ENCODE measurements around the gene TNXB.
"Not testable (repeated sequence)": the region's sequence is repeated elsewhere in the genome, so short reads cannot be mapped to it uniquely, and the experiment has no call there.

Gene TNXB

DNA sequence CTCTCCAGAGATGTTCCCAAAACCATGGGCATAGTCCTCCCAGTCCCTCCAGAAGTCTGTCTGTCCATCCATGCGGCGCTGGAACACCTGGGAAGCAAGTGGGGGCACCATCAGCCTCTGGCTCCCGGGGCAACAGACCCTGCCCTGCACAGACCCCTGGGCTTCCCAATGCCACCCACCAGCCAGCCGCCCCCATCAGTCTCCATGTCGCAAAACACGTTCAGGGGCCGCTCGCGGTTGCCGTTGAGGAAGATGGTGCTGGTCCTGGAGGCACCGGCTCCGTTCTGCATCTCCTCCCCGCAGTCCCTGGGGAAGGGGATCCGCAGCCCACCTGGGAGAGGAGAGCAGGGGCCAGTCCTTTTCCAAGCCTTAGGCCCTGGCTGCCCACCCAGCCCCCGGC is 66.9 kb downstream of the TNXB start:
- not testable (repeated sequence) for H3K79me1 ChIP-seq (ENCODE audit: low read depth, low read length); H3K4me3 ChIP-seq (ENCODE audit: low read length in 2 of 2); H2AK5ac ChIP-seq (ENCODE audit: low read depth, low read length); H2BK12ac ChIP-seq (ENCODE audit: low read length); H3K36me3 ChIP-seq (replicated peaks in 1 of 2; ENCODE audit: control insufficient read depth in 2 of 2, insufficient read depth in 2 of 2, low read length in 2 of 2); H2BK15ac ChIP-seq (ENCODE audit: low read length); H2BK5ac ChIP-seq (ENCODE audit: low read length); H3K14ac ChIP-seq (ENCODE audit: low read length); H2AFZ ChIP-seq (ENCODE audit: low read length); H3K4me2 ChIP-seq (ENCODE audit: insufficient read depth, low read length, poor library complexity, severe bottlenecking); H3K9me3 ChIP-seq (replicated peaks in 1 of 2; ENCODE audit: control insufficient read depth in 2 of 2, insufficient read depth in 1 of 2, low read depth in 1 of 2, low read length in 2 of 2); H3K4ac ChIP-seq (ENCODE audit: low read length); H3K9ac ChIP-seq (ENCODE audit: low read depth, low read length, poor library complexity); DNase-seq (ENCODE audit: low spot score); H3K18ac ChIP-seq (ENCODE audit: low read length); H4K91ac ChIP-seq (ENCODE audit: low read depth, low read length, poor library complexity); H3K27ac ChIP-seq (replicated peaks; ENCODE audit: low read length); H2BK120ac ChIP-seq (ENCODE audit: low read depth, low read length); H3K23ac ChIP-seq (ENCODE audit: low read depth, low read length, poor library complexity); H3K27me3 ChIP-seq (ENCODE audit: control insufficient read depth in 3 of 3, insufficient read depth in 3 of 3, low read depth in 1 of 3, low read length in 3 of 3); H4K8ac ChIP-seq (ENCODE audit: low read depth, low read length)
- no CpG with 5 or more reads among the region's 15 CpGs for WGBS, 2 donors (ENCODE audit: extremely low coverage in 2 of 2, insufficient read length in 2 of 2, insufficient replicate concordance in 1 of 2)
- peaks cover 14% of the 10 kb centered on the region in 2 donors for H3K4me1 ChIP-seq (ENCODE audit: control insufficient read depth in 2 of 2, insufficient read depth in 1 of 2, low read depth in 1 of 2, low read length in 2 of 2)

DNA sequence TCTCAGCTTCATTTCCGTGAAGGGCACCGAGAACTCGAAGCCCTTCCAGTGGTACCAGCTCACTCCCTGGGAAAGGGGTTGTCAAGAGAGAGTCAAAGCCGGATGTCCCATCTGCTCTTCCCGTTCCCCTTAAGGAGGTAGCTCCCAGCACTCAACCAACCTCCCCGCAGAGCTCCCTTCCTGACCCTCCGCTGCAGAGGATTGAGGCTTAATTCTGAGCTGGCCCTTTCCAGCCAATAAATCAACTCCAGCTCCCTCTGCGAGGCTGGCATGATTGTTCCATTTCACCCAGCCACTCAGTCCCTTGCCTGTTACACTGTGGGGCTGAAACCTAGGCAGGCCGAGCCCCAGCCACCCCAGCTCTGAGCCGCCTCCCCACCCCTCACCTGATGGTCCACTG is 67.8 kb downstream of the TNXB start:
- no CpG with 5 or more reads among the region's 10 CpGs for WGBS, 2 donors (ENCODE audit: extremely low coverage in 2 of 2, insufficient read length in 2 of 2, insufficient replicate concordance in 1 of 2)
- DNase-seq (ENCODE audit: low spot score); H2AK5ac ChIP-seq (ENCODE audit: low read depth, low read length): not testable (repeated sequence)

DNA sequence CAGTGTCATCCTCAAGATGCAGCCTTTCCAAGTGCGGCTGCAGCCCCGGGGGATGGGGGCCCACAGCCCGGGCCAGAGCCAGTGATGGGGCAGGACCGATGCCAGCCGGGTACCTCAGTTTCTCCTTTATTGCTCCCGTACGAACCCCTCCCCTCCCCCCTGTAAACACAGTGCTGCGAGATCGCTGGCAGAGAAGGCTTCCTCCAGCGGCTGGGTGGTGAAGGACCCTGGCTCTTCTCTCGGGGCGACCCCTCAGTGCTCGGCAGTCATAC is 68.2 kb downstream of the TNXB start:
- H3K27me3 ChIP-seq (ENCODE audit: control insufficient read depth in 3 of 3, insufficient read depth in 3 of 3, low read depth in 1 of 3, low read length in 3 of 3); H2BK15ac ChIP-seq (ENCODE audit: low read length); H4K8ac ChIP-seq (ENCODE audit: low read depth, low read length); H3K9me3 ChIP-seq (replicated peaks in 1 of 2; ENCODE audit: control insufficient read depth in 2 of 2, insufficient read depth in 1 of 2, low read depth in 1 of 2, low read length in 2 of 2); H3K4me3 ChIP-seq (ENCODE audit: low read length in 2 of 2); H2AK5ac ChIP-seq (ENCODE audit: low read depth, low read length); H2BK5ac ChIP-seq (ENCODE audit: low read length); H2BK120ac ChIP-seq (ENCODE audit: low read depth, low read length); H2BK12ac ChIP-seq (ENCODE audit: low read length); H3K79me1 ChIP-seq (ENCODE audit: low read depth, low read length); H3K4ac ChIP-seq (ENCODE audit: low read length); H3K27ac ChIP-seq (replicated peaks; ENCODE audit: low read length); H3K36me3 ChIP-seq (replicated peaks in 1 of 2; ENCODE audit: control insufficient read depth in 2 of 2, insufficient read depth in 2 of 2, low read length in 2 of 2); H3K23ac ChIP-seq (ENCODE audit: low read depth, low read length, poor library complexity); H3K4me2 ChIP-seq (ENCODE audit: insufficient read depth, low read length, poor library complexity, severe bottlenecking); H3K4me1 ChIP-seq (ENCODE audit: control insufficient read depth in 2 of 2, insufficient read depth in 1 of 2, low read depth in 1 of 2, low read length in 2 of 2); H3K18ac ChIP-seq (ENCODE audit: low read length); H2AFZ ChIP-seq (ENCODE audit: low read length); H3K9ac ChIP-seq (ENCODE audit: low read depth, low read length, poor library complexity); H3K14ac ChIP-seq (ENCODE audit: low read length); H4K91ac ChIP-seq (ENCODE audit: low read depth, low read length, poor library complexity); DNase-seq (ENCODE audit: low spot score): not testable (repeated sequence)
- WGBS, 2 donors (ENCODE audit: extremely low coverage in 2 of 2, insufficient read length in 2 of 2, insufficient replicate concordance in 1 of 2) = no CpG with 5 or more reads among the region's 13 CpGs

More for the DNA sequence above, 67.8 kb downstream of the TNXB start:
- not testable (repeated sequence) for H2BK12ac ChIP-seq (ENCODE audit: low read length); H3K18ac ChIP-seq (ENCODE audit: low read length); H2BK15ac ChIP-seq (ENCODE audit: low read length); H2BK5ac ChIP-seq (ENCODE audit: low read length); H3K9me3 ChIP-seq (replicated peaks in 1 of 2; ENCODE audit: control insufficient read depth in 2 of 2, insufficient read depth in 1 of 2, low read depth in 1 of 2, low read length in 2 of 2); H3K4me3 ChIP-seq (ENCODE audit: low read length in 2 of 2); H3K14ac ChIP-seq (ENCODE audit: low read length); H3K36me3 ChIP-seq (replicated peaks in 1 of 2; ENCODE audit: control insufficient read depth in 2 of 2, insufficient read depth in 2 of 2, low read length in 2 of 2); H2BK120ac ChIP-seq (ENCODE audit: low read depth, low read length); H3K23ac ChIP-seq (ENCODE audit: low read depth, low read length, poor library complexity); H3K27me3 ChIP-seq (ENCODE audit: control insufficient read depth in 3 of 3, insufficient read depth in 3 of 3, low read depth in 1 of 3, low read length in 3 of 3); H4K91ac ChIP-seq (ENCODE audit: low read depth, low read length, poor library complexity); H3K4ac ChIP-seq (ENCODE audit: low read length); H4K8ac ChIP-seq (ENCODE audit: low read depth, low read length); H2AFZ ChIP-seq (ENCODE audit: low read length); H3K79me1 ChIP-seq (ENCODE audit: low read depth, low read length); H3K9ac ChIP-seq (ENCODE audit: low read depth, low read length, poor library complexity); H3K4me2 ChIP-seq (ENCODE audit: insufficient read depth, low read length, poor library complexity, severe bottlenecking); H3K4me1 ChIP-seq (ENCODE audit: control insufficient read depth in 2 of 2, insufficient read depth in 1 of 2, low read depth in 1 of 2, low read length in 2 of 2); H3K27ac ChIP-seq (replicated peaks; ENCODE audit: low read length)

DNA sequence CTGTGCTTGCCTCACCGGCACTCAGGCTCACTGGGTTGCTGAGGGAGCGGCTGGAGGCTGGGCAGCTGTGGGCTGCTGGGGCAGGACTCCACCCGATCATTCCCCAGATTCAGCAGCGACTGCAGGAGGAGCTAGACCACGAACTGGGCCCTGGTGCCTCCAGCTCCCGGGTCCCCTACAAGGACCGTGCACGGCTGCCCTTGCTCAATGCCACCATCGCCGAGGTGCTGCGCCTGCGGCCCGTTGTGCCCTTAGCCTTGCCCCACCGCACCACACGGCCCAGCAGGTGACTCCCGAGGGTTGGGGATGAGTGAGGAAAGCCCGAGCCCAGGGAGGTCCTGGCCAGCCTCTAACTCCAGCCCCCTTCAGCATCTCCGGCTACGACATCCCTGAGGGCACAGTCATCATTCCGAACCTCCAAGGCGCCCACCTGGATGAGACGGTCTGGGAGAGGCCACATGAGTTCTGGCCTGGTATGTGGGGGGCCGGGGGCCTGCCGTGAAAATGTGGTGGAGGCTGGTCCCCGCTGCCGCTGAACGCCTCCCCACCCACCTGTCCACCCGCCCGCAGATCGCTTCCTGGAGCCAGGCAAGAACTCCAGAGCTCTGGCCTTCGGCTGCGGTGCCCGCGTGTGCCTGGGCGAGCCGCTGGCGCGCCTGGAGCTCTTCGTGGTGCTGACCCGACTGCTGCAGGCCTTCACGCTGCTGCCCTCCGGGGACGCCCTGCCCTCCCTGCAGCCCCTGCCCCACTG is 68.7 kb downstream of the TNXB start:
- H3K9ac ChIP-seq (ENCODE audit: low read depth, low read length, poor library complexity); H3K18ac ChIP-seq (ENCODE audit: low read length); H3K79me1 ChIP-seq (ENCODE audit: low read depth, low read length); H2AK5ac ChIP-seq (ENCODE audit: low read depth, low read length); H2BK12ac ChIP-seq (ENCODE audit: low read length); H4K91ac ChIP-seq (ENCODE audit: low read depth, low read length, poor library complexity); H3K14ac ChIP-seq (ENCODE audit: low read length); H3K27ac ChIP-seq (replicated peaks; ENCODE audit: low read length); H3K4me3 ChIP-seq (ENCODE audit: low read length in 2 of 2); H4K8ac ChIP-seq (ENCODE audit: low read depth, low read length); H3K27me3 ChIP-seq (ENCODE audit: control insufficient read depth in 3 of 3, insufficient read depth in 3 of 3, low read depth in 1 of 3, low read length in 3 of 3); H3K23ac ChIP-seq (ENCODE audit: low read depth, low read length, poor library complexity); H2BK5ac ChIP-seq (ENCODE audit: low read length); H3K4ac ChIP-seq (ENCODE audit: low read length); H3K4me1 ChIP-seq (ENCODE audit: control insufficient read depth in 2 of 2, insufficient read depth in 1 of 2, low read depth in 1 of 2, low read length in 2 of 2); H2AFZ ChIP-seq (ENCODE audit: low read length); H3K9me3 ChIP-seq (replicated peaks in 1 of 2; ENCODE audit: control insufficient read depth in 2 of 2, insufficient read depth in 1 of 2, low read depth in 1 of 2, low read length in 2 of 2); DNase-seq (ENCODE audit: low spot score); H3K4me2 ChIP-seq (ENCODE audit: insufficient read depth, low read length, poor library complexity, severe bottlenecking); H3K36me3 ChIP-seq (replicated peaks in 1 of 2; ENCODE audit: control insufficient read depth in 2 of 2, insufficient read depth in 2 of 2, low read length in 2 of 2); H2BK120ac ChIP-seq (ENCODE audit: low read depth, low read length); H2BK15ac ChIP-seq (ENCODE audit: low read length): not testable (repeated sequence)
- WGBS, 2 donors (ENCODE audit: extremely low coverage in 2 of 2, insufficient read length in 2 of 2, insufficient replicate concordance in 1 of 2) = no CpG with 5 or more reads among the region's 43 CpGs

All from neuronal stem cell (in vitro differentiated cells).